Measurements from ENCODE around the gene KIF3A.
A peak's percentile ranks its signal among the peaks of the same experiment; 100 is the strongest.

Gene KIF3A

DNA sequence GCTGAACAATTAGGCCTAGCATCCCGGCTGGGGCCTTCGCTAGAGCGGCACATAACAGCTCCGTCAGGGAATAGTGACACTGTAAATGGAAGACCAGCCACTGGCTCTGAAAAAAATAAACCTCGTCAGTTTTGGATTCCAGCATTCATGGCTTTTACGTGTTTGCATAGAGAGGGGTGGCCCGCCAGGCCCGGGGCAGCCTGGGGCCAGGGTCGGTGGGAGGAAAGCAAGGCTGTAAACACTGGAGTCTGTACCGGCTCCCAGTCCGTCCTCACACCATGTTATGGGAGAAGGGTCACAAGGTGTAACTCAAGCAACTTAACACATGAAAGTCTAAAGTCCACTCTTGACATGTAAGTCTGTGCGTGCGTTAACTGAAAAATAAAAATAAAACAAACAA is 21.1 kb upstream of the KIF3A start:
- no peak for DNase-seq (ENCODE audit: low spot score)
- in situ Hi-C loops (cut with MboI; ENCODE audit: low pct_unique_long_range_greater_than_20kb, low sequenced_read_pairs, unreplicated experiment) = no loop called here
- TF ChIP-seq, protein P1, sequence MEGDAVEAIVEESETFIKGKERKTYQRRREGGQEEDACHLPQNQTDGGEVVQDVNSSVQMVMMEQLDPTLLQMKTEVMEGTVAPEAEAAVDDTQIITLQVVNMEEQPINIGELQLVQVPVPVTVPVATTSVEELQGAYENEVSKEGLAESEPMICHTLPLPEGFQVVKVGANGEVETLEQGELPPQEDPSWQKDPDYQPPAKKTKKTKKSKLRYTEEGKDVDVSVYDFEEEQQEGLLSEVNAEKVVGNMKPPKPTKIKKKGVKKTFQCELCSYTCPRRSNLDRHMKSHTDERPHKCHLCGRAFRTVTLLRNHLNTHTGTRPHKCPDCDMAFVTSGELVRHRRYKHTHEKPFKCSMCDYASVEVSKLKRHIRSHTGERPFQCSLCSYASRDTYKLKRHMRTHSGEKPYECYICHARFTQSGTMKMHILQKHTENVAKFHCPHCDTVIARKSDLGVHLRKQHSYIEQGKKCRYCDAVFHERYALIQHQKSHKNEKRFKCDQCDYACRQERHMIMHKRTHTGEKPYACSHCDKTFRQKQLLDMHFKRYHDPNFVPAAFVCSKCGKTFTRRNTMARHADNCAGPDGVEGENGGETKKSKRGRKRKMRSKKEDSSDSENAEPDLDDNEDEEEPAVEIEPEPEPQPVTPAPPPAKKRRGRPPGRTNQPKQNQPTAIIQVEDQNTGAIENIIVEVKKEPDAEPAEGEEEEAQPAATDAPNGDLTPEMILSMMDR (IDR thresholded peaks at IDR 0.05; ENCODE audit: extremely low read depth, insufficient read depth, missing control alignments) = no peak

DNA sequence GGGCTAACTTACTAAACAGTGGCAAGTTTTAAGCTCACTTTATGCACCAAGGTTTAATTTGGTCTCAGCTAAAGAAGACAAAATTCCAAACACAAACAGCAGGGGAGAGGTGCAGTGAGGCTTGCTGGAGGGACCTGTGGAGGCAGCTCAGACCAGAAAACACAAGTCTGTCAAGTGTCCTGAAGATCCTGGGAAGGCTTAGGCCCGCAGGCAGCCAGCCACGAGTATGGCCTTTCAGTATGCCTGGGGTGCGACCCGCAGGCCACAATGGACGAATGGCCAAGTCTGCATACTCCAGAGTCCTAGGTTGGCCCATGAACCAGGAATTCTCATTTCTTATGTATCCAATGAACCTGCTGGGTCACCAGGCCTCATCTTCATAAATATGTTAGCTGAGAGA is 19.2 kb upstream of the KIF3A start:
- in situ Hi-C loops (cut with MboI; ENCODE audit: low pct_unique_long_range_greater_than_20kb, low sequenced_read_pairs, unreplicated experiment) = no loop called here
- no peak for DNase-seq (ENCODE audit: low spot score)
- TF ChIP-seq, protein P1 (IDR thresholded peaks at IDR 0.05; ENCODE audit: extremely low read depth, insufficient read depth, missing control alignments) = no peak

DNA sequence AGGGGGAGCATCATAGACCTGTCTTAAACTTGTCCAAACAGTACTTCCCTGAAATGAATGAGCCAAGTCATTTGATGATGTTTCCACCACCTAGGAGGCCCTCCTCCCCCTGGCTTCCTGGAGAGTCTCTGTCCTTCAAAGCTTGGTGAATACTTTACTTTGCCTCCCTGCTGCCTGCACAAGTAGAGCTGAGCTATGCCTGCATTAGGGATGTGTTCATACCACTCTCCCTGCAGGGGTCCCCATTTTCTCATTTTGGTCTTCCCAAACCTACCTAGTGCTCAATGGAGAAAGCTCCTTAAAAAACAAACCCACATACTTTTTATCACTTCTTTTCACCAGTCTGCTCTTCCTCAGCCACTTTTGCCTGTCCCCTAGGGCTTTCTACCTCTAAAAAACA is 17.6 kb upstream of the KIF3A start:
- in situ Hi-C loops (cut with MboI; ENCODE audit: low pct_unique_long_range_greater_than_20kb, low sequenced_read_pairs, unreplicated experiment) = no loop called here
- no peak for DNase-seq (ENCODE audit: low spot score)
- TF ChIP-seq, protein P1 (IDR thresholded peaks at IDR 0.05; ENCODE audit: extremely low read depth, insufficient read depth, missing control alignments) = peak; percentile 21

DNA sequence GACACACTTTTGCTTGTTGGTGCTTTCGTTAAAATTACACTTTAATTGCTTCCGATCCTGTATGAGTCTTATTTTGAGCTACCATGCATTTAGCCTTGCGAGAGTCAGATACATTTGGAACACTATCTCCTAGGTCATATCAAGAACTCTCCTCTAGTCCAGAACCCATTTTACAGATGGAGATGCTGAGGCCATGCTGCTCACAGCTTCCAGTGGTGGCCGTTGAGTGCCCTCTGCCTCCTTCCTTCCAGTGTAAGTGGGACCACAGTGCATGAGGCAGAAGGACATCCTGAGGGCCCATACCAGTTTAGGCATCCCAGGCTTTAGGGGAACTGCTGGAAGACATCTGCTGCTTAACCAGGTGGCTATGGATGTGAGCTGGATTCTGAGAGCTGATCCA is 16.8 kb upstream of the KIF3A start:
- TF ChIP-seq, protein P1 (IDR thresholded peaks at IDR 0.05; ENCODE audit: extremely low read depth, insufficient read depth, missing control alignments) = no peak
- no peak for DNase-seq (ENCODE audit: low spot score)
- in situ Hi-C loops (cut with MboI; ENCODE audit: low pct_unique_long_range_greater_than_20kb, low sequenced_read_pairs, unreplicated experiment) = no loop called here

DNA sequence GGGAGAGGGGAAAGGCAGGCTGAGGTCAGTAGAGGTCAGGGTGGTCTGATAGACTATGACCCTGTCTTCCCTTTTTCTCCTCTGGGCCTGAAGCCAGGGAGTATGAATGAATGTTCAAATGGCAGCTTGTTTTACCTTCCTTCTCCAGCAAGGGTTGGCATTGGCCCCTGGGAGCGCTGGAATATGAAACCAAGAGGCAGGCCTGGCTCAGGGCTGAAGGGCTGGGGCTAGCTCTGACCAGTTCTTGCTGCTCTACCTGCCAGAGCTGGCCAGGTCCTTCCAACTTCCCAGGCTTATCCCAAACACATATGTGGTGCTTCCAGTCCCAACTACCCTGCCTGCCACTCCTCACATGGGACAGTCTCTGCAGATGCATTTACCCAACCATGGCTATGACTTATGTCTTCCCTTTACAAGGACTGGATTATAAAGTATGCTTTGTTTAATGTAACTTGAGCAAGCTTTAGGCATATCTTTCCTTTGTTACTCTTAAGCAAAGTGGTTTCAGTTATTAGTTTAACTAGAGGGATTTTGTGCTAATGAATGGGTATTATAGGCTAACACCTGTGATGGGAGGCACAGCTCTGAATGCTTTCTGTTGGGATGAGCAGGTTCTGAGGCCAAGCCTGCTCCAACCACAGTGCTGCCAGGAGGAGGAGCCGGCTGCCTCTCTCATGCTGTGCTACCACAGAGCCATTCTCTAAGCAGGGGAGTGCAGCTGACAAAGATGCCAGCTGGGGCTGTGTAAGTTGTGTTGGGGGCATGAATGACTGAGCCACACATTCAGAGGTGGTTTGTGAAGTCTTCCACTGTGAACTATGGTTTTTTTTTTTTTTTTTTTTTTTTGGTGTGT is 16.0 kb upstream of the KIF3A start:
- in situ Hi-C loops (cut with MboI; ENCODE audit: low pct_unique_long_range_greater_than_20kb, low sequenced_read_pairs, unreplicated experiment) = no loop called here
- TF ChIP-seq, protein P1 (IDR thresholded peaks at IDR 0.05; ENCODE audit: extremely low read depth, insufficient read depth, missing control alignments) = peak; percentile 12
- DNase-seq (ENCODE audit: low spot score) = no peak

DNA sequence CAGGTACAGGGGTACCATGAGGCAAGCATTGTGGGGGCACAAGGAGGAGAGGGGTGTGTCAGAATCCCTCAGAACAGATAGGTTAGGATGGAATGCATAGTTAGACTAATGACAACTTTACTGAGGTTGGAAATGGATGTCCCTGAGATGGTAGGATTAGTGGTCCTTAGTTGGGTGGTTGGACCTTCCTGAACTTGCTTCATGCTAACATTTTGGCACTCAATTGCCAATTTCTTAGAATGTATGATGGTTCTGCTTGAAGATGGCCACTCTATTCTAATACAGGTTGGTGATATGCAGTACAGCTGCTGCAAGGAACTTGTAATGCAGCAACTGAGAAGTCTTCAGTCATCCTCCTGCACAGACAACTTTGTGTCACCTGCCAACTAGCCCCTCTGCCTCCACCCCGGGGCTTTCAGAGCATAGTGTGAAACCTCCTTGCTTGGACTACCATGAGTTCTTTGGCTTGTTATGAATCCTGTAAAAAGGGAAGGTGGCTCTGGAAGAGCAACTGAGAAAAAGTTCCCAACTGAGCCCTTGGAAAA is 15.3 kb upstream of the KIF3A start:
- no peak for DNase-seq (ENCODE audit: low spot score)
- TF ChIP-seq, protein P1 (IDR thresholded peaks at IDR 0.05; ENCODE audit: extremely low read depth, insufficient read depth, missing control alignments) = no peak
- in situ Hi-C loops (cut with MboI; ENCODE audit: low pct_unique_long_range_greater_than_20kb, low sequenced_read_pairs, unreplicated experiment) = no loop called here
